Left renal cortex interstitium (tissue), 4 donors: ENCODE measurements around the gene IFIH1. TPM values are rescaled to one million over a fixed set of nuclear protein-coding genes. Genes with fewer than 3 reads are reported as not detected.
A peak's percentile ranks its signal among the peaks of the same experiment; 100 is the strongest.

Experiments used
- DNase-seq, 4 donors: peaks; one replicate each; pipeline ENCODE4 v3.0.0-alpha.2; 2013; ENCODE audit warnings: low read depth in 4 of 4, low spot score in 2 of 4, missing footprints in 1 of 4
- polyA plus RNA-seq, 4 donors: library from polyadenylated mRNA; unstranded; fragments of 120-200 nt; gene quantifications; one replicate each; pipeline ENCODE4 v1.2.1, GENCODE V29; 2013; ENCODE audit not compliant: insufficient read length in 4 of 4

Gene IFIH1
- polyA plus RNA-seq, 4 donors: 5.9 to 9.2 (median 6.3) TPM

GRCh38 chr2:162258686-162259085, 59.8 kb downstream of the IFIH1 start:
- no peak for DNase-seq

- no peak for DNase-seq
Observed at GRCh38 chr2:162258169-162258568, 60.3 kb downstream of the IFIH1 start.

GRCh38 chr2:162257425-162257824, 61.1 kb downstream of the IFIH1 start:
- no peak for DNase-seq

GRCh38 chr2:162256591-162256991, 61.9 kb downstream of the IFIH1 start:
- no peak for DNase-seq

- DNase-seq: no peak
Observed at GRCh38 chr2:162254236-162254871, 64.1 kb downstream of the IFIH1 start.

GRCh38 chr2:162253435-162253834, 65.0 kb downstream of the IFIH1 start:
- DNase-seq: no peak

GRCh38 chr2:162252153-162252552, 66.3 kb downstream of the IFIH1 start:
- no peak for DNase-seq

GRCh38 chr2:162245781-162246180, 72.7 kb downstream of the IFIH1 start:
- no peak for DNase-seq

GRCh38 chr2:162245061-162245460, 73.4 kb downstream of the IFIH1 start:
- no peak for DNase-seq

GRCh38 chr2:162244541-162245031, 73.9 kb downstream of the IFIH1 start:
- no peak for DNase-seq

- DNase-seq: no peak
Observed at GRCh38 chr2:162243715-162244114, 74.8 kb downstream of the IFIH1 start.

- DNase-seq: peak in 1 of 4 donors; percentile 17
Observed at GRCh38 chr2:162243294-162243693, 75.2 kb downstream of the IFIH1 start, which contains the start of gene FAP. Gene FAP (minus strand): TSS chr2:162243445. CDS start chr2:162243327, 118 bp downstream.

- DNase-seq: no peak
Observed at GRCh38 chr2:162242586-162243280, 75.8 kb downstream of the IFIH1 start.

- DNase-seq: no peak
Observed at GRCh38 chr2:162241571-162241970, 76.9 kb downstream of the IFIH1 start.

GRCh38 chr2:162234620-162235462, 83.6 kb downstream of the IFIH1 start:
- no peak for DNase-seq

GRCh38 chr2:162233197-162233596, 85.3 kb downstream of the IFIH1 start:
- DNase-seq: no peak

GRCh38 chr2:162232671-162233070, 85.8 kb downstream of the IFIH1 start:
- no peak for DNase-seq

GRCh38 chr2:162232027-162232426, 86.5 kb downstream of the IFIH1 start:
- no peak for DNase-seq

- no peak for DNase-seq
Observed at GRCh38 chr2:162230761-162231160, 87.7 kb downstream of the IFIH1 start.

- DNase-seq: no peak
Observed at GRCh38 chr2:162226836-162227235, 91.6 kb downstream of the IFIH1 start.

- no peak for DNase-seq
Observed at GRCh38 chr2:162221064-162221463, 97.4 kb downstream of the IFIH1 start.
